DND-41 (cell line): ENCODE measurements around the gene ERF.

Source experiments
- CTCF ChIP-seq: IDR thresholded peaks from 2 replicates; pipeline ENCODE4 v1.5.1; 2012; ENCODE audit warnings: borderline replicate concordance, low read length, moderate library complexity, mild to moderate bottlenecking; ENCODE audit not compliant: poor library complexity, severe bottlenecking; ENCODE audit errors: extremely low read depth
- EZH2 ChIP-seq: IDR thresholded peaks from 3 replicates; pipeline ENCODE4 v1.6.1; 2012; ENCODE audit warnings: borderline replicate concordance, low read depth, mild to moderate bottlenecking, moderate library complexity, low read length, inconsistent platforms; ENCODE audit not compliant: severe bottlenecking

DNA sequence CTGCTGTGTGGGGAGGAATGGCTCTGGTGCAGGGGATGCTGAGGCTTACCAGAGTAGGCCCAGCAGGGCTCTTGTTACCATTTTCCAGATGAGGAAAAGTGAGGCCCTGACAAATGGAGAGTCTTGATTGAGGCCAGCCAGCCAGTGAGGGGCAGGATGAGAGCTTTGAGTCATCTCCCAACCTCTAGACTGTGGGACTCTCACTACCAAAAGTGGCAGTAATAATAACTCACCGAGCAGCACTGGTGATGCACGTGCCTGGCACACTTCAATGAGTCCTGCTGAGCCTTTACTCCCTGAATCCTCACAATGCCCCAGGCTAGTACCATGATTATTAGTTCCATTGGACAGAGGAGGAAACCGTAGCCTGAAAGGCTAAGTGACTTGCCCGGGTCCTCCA lies 21.9 kb upstream of the ERF start:
- no peak for TF ChIP-seq CTCF
- TF ChIP-seq EZH2: no peak
